Endothelial cell of umbilical vein (primary cell): ENCODE results near the gene CHGA.

ENCODE experiments used
- EZH2 ChIP-seq: IDR thresholded peaks from 2 replicates; pipeline ENCODE4 v1.6.1; 2012; ENCODE audit warnings: borderline replicate concordance, low read depth, mild to moderate bottlenecking, moderate library complexity, low read length, inconsistent platforms; ENCODE audit not compliant: severe bottlenecking
- GATA2 ChIP-seq: IDR thresholded peaks from 2 replicates; pipeline ENCODE4 v1.7.0; 2011; ENCODE audit warnings: low read depth, mild to moderate bottlenecking, moderate library complexity, mixed read lengths, low read length; ENCODE audit not compliant: insufficient read length, insufficient read depth
- JUN ChIP-seq: IDR thresholded peaks from 2 replicates; pipeline ENCODE4 v1.6.1; 2011; ENCODE audit warnings: borderline replicate concordance, low read depth; ENCODE audit not compliant: insufficient read length, insufficient read depth
- MYC ChIP-seq: IDR thresholded peaks from one replicate; pipeline ENCODE4 v1.6.1; 2011; ENCODE audit warnings: mild to moderate bottlenecking, low read depth, low read length
- POLR2A ChIP-seq: IDR thresholded peaks from 2 replicates; pipeline ENCODE4 v1.6.1; 2012; ENCODE audit warnings: low read depth, mild to moderate bottlenecking, control low read depth, low read length
- POLR2AphosphoS5 ChIP-seq: IDR thresholded peaks from 2 replicates; pipeline ENCODE4 v1.6.1; 2012; ENCODE audit warnings: low read depth, mild to moderate bottlenecking, control low read depth, low read length, moderate library complexity; ENCODE audit not compliant: insufficient read depth
- TF ChIP-seq, protein P1 (sequence below), 2 donors: IDR thresholded peaks; 1 replicate in 1 of 2; 2 replicates in 1 of 2; pipeline ENCODE4 v1.5.1; 2011; ENCODE audit warnings: low read length in 2 of 2, mild to moderate bottlenecking in 2 of 2, moderate library complexity in 2 of 2, control low read depth in 1 of 2, inconsistent platforms in 1 of 2, low read depth in 1 of 2; ENCODE audit not compliant: insufficient read depth in 1 of 2; ENCODE audit errors: extremely low read depth in 1 of 2
- TF ChIP-seq, protein P2 (sequence below): IDR thresholded peaks from 2 replicates; pipeline ENCODE4 v1.6.1; 2011; ENCODE audit not compliant: insufficient read depth, insufficient read length

DNA sequence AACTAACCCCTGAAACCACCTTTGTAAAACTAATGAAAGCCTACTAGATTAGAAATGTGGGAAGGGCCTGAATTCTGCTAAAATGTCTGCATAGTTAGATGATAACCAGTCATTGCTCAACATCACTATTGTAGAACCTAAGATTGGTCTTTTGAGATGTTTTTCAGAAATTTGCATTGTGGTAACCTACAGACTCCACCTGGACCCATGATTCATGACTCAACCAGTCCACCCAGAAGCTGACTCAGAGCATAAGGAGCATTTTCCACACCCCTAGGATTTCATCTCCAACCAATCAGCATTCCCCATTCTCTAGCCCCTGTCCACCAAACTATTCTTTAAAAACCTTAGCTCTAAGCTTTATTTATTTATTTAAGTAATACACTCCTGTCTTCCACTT is 30.4 kb upstream of the CHGA start:
- TF ChIP-seq, protein P1, sequence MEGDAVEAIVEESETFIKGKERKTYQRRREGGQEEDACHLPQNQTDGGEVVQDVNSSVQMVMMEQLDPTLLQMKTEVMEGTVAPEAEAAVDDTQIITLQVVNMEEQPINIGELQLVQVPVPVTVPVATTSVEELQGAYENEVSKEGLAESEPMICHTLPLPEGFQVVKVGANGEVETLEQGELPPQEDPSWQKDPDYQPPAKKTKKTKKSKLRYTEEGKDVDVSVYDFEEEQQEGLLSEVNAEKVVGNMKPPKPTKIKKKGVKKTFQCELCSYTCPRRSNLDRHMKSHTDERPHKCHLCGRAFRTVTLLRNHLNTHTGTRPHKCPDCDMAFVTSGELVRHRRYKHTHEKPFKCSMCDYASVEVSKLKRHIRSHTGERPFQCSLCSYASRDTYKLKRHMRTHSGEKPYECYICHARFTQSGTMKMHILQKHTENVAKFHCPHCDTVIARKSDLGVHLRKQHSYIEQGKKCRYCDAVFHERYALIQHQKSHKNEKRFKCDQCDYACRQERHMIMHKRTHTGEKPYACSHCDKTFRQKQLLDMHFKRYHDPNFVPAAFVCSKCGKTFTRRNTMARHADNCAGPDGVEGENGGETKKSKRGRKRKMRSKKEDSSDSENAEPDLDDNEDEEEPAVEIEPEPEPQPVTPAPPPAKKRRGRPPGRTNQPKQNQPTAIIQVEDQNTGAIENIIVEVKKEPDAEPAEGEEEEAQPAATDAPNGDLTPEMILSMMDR (IDR thresholded peaks at IDR 0.05; ENCODE audit: extremely low read depth in 1 of 2, insufficient read depth in 1 of 2, low read depth in 1 of 2, low read length in 2 of 2), result no peak
- TF ChIP-seq POLR2A, result no peak
- TF ChIP-seq MYC, result no peak
- no peak for TF ChIP-seq EZH2
- no peak for TF ChIP-seq JUN
- no peak for TF ChIP-seq POLR2AphosphoS5
- TF ChIP-seq, protein P2, sequence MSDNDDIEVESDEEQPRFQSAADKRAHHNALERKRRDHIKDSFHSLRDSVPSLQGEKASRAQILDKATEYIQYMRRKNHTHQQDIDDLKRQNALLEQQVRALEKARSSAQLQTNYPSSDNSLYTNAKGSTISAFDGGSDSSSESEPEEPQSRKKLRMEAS, result no peak
- no peak for TF ChIP-seq GATA2
